ENCODE results near the gene ZNF318.
"Not testable (repeated sequence)": the region's sequence is repeated elsewhere in the genome, so short reads cannot be mapped to it uniquely, and the experiment has no call there.

The ZNF318 gene

DNA sequence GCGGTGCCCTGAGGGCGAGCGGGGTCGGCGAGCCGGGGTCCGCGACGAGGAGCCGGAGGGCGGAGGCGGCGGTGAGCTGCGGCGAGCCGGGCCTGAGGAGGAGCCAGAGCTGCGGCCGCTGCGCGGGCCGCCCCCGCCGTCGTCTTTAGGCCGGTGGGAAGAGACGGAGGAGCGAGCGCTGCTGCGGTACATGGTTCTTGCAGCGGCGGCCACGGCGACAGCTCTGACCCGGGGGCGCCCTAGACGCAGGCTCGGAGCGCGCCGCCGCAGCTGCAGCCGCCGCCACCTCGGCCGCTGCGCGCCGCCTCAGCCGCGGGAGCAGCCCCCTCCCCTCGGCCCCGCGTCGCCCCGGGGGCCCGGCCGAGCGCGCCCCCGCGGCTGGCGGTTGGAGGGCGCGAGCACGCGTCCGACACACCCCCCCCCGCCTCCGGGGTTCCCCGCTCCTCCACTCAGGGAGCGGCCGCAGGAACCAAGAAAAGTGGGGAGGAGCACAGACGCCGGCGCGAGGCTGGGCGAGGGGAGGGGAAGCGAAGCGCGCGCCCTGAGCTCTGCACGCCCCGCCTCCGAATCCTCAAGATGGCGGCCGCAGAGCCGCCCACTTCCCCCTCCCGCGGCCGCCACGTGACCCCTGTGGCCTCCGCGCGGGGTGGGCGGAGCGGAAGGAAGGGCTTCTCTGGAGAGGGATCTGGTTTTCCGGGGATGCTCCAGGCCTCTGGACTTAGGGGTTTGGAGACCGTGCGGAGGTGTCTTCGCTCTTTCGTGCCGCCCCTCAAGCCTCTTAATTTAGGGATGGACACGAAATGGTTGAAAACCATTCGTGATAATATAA, at the start of gene ZNF318:
Gene ZNF318 (minus strand): TSS at position 474 of the 829 bp plus-strand sequence. CDS start 282 bp downstream, at position 192.
- no peak for TF ChIP-seq CTCF (IDR thresholded peaks at IDR 0.05; ENCODE audit: low read depth, low read length, missing control alignments)

DNA sequence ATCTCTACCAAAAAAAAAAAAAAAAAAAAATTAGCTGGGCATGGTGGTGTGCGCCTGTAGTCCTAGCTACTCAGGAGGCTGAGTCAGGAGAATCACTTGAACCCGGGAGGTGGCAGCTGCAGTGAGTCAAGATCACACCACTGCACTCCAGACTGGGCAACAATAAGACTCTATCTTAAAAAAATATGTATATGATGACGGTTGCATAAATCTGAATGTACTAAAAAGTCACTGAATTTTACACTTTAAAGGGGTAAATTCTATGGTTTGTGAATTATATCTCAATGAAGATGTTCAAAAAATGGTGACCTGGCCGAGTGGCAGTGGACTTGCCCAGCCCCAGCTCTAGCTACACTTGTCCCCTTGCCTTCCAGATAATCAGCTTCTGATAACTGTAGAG, 47.5 kb upstream of the ZNF318 start:
- no peak overlapping the region for H3K4me3 ChIP-seq (replicated peaks; ENCODE audit: low read depth, low read length)
- DNase-seq (ENCODE audit: extremely low read depth, low read depth), result no peak
- TF ChIP-seq CTCF (IDR thresholded peaks at IDR 0.05; ENCODE audit: low read depth, low read length, missing control alignments), result no peak

More for the DNA sequence above, at the start of gene ZNF318:
- peak within 1 kb of the TSS; percentile 73 for H3K4me3 ChIP-seq (replicated peaks; ENCODE audit: low read depth, low read length)
- peak; percentile 82 for DNase-seq (ENCODE audit: extremely low read depth, low read depth)

DNA sequence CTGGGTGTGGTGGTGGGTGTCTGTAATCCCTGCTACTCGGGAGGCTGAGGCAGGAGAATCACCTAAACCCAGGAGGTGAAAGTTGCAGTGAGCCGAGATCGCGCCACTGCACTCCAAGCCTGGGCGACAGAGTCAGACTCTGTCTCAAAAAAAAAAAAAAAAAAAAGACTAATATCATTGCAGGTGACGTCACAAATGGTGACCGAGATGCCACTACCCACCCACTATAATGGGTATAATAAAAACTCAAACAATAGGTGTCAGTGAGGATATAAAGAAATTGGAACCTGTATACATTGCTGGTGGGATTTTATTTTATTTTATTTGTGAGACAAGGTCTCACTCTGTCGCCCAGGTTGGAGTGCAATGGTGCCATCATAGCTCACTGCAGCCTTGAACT, 45.8 kb upstream of the ZNF318 start:
- not testable (repeated sequence) for DNase-seq (ENCODE audit: extremely low read depth, low read depth)

GRCh38 chr6:43413002-43413401, 43.6 kb upstream of the ZNF318 start:
- no peak overlapping the region for H3K4me3 ChIP-seq (replicated peaks; ENCODE audit: low read depth, low read length)
- no peak for TF ChIP-seq CTCF (IDR thresholded peaks at IDR 0.05; ENCODE audit: low read depth, low read length, missing control alignments)
- no peak for DNase-seq (ENCODE audit: extremely low read depth, low read depth)

More for the DNA sequence above, 45.8 kb upstream of the ZNF318 start:
- not testable (repeated sequence) for H3K4me3 ChIP-seq (replicated peaks; ENCODE audit: low read depth, low read length)

DNA sequence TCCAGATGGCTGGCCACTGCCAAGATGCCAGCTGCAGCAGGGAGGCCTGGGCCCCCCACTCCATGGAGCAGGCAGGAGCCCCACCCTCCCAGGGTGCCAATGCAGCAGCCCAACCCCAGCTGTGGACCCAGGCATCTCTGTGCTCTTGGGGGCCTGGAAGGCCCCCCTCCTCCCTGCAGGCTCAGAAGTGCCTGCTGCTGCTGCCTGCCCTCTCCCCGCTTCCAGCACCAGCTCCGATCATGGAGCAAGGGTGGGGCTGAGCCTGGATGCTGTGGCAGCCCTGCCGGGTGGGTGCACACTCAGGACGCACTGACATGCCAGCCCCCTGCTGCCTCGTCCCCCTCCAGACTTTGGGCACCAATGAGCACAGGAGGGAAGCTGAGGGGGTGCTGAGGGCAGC, 43.1 kb upstream of the ZNF318 start:
- no peak overlapping the region for H3K4me3 ChIP-seq (replicated peaks; ENCODE audit: low read depth, low read length)
- no peak for TF ChIP-seq CTCF (IDR thresholded peaks at IDR 0.05; ENCODE audit: low read depth, low read length, missing control alignments)
- no peak for DNase-seq (ENCODE audit: extremely low read depth, low read depth)

DNA sequence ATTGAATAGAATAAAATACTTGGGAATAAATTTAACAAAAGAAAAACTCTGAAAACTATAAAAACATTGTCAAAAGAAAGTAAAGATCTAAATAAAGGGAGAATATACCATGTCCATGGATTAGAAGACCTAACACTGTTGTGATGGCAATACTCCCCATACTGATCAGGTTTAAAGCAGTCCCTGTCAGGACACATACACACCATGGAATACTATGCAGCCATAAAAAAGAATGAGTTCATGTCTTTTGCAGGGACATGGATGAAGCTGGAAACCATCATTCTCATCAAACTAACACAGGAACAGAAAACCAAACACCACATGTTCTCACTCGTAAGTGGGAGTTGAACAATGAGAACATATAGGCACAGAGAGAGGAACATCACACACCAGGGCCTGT, 41.3 kb upstream of the ZNF318 start:
- DNase-seq (ENCODE audit: extremely low read depth, low read depth); H3K4me3 ChIP-seq (replicated peaks; ENCODE audit: low read depth, low read length): not testable (repeated sequence)

DNA sequence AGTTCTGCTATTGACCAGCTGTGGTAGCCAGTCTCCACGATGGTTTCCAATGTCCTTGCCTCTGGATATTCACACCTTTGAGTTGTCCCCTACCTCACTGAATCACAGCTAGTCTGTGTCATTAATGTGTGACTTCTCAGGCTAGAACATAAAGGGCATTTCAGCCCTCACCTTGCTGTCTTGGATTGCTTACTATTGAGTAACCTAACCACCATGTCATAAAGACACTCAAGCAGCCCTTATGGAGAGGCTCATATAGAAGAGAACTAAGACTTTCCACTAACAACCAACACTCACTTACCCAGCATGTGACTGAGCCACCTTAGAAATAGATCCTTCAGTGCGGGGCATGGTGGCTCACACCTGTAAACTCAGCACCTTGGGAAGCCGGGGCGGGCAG, 38.8 kb upstream of the ZNF318 start:
- H3K4me3 ChIP-seq (replicated peaks; ENCODE audit: low read depth, low read length), result no peak overlapping the region
- no peak for DNase-seq (ENCODE audit: extremely low read depth, low read depth)
- no peak for TF ChIP-seq CTCF (IDR thresholded peaks at IDR 0.05; ENCODE audit: low read depth, low read length, missing control alignments)

DNA sequence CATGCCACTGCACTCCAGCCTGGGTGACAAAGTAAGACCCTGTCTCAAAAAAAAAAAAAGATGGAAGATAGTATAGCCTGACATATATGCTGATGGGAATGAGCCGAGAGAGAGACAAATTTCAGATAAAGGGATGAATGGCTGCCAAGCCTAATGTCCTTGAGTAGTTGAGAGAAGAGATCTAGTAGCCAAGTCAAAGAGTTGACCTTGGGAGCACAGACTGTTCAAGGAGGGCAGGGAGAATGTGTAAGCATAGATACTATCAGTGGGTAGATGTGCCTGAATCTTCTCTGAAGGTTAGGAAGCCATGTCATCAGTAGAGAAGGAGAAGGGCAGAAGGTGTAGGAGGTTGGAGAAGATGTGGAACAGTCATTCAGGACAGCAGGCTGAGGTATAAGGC, 37.8 kb upstream of the ZNF318 start:
- DNase-seq (ENCODE audit: extremely low read depth, low read depth), result no peak
- TF ChIP-seq CTCF (IDR thresholded peaks at IDR 0.05; ENCODE audit: low read depth, low read length, missing control alignments), result no peak
- no peak overlapping the region for H3K4me3 ChIP-seq (replicated peaks; ENCODE audit: low read depth, low read length)
